ENCODE data around the gene CCDC142.
A peak's percentile ranks its signal among the peaks of the same experiment; 100 is the strongest.

CCDC142 gene

GRCh38 chr2:74439803-74440377, 42.9 kb downstream of the CCDC142 start:
- Histone ChIP-seq H3K4me1 (ENCODE audit: control insufficient read depth, insufficient read depth, low read length) (peaks cover 17% of the 10 kb centered on the region), H3K4me3 (ENCODE audit: low read depth, low read length) (peak overlapping the region; percentile 91), H3K9ac (ENCODE audit: low read depth, low read length) (peak overlapping the region; percentile 89), H3K27me3 (ENCODE audit: control insufficient read depth, insufficient read depth, low read length) (peaks cover 2% of the 10 kb centered on the region), H3K9me3 (ENCODE audit: control insufficient read depth, insufficient read depth, low read length) (no peaks in the 10 kb centered on the region), H3K36me3 (ENCODE audit: control insufficient read depth, insufficient read depth, low read length) (peaks cover 3% of the 10 kb centered on the region)

GRCh38 chr2:74439373-74439772, 43.4 kb downstream of the CCDC142 start:
- H3K4me3 ChIP-seq (ENCODE audit: low read depth, low read length) = peak overlapping the region; percentile 91

GRCh38 chr2:74438248-74438647, 44.5 kb downstream of the CCDC142 start:
- Histone ChIP-seq H3K27me3 (ENCODE audit: control insufficient read depth, insufficient read depth, low read length) (no peaks in the 10 kb centered on the region), H3K4me3 (ENCODE audit: low read depth, low read length) (peak overlapping the region; percentile 3), H3K9me3 (ENCODE audit: control insufficient read depth, insufficient read depth, low read length) (no peaks in the 10 kb centered on the region), H3K4me1 (ENCODE audit: control insufficient read depth, insufficient read depth, low read length) (peaks cover 17% of the 10 kb centered on the region), H3K9ac (ENCODE audit: low read depth, low read length) (no peak overlapping the region), H3K36me3 (ENCODE audit: control insufficient read depth, insufficient read depth, low read length) (peaks cover 3% of the 10 kb centered on the region)

More at GRCh38 chr2:74439373-74439772, 43.4 kb downstream of the CCDC142 start:
- Histone ChIP-seq H3K9ac (ENCODE audit: low read depth, low read length) (peak overlapping the region; percentile 89), H3K36me3 (ENCODE audit: control insufficient read depth, insufficient read depth, low read length) (peaks cover 3% of the 10 kb centered on the region), H3K27me3 (ENCODE audit: control insufficient read depth, insufficient read depth, low read length) (no peaks in the 10 kb centered on the region), H3K4me1 (ENCODE audit: control insufficient read depth, insufficient read depth, low read length) (peaks cover 17% of the 10 kb centered on the region), H3K9me3 (ENCODE audit: control insufficient read depth, insufficient read depth, low read length) (no peaks in the 10 kb centered on the region)

- Histone ChIP-seq H3K4me1 (ENCODE audit: control insufficient read depth, insufficient read depth, low read length) (peaks cover 17% of the 10 kb centered on the region), H3K9ac (ENCODE audit: low read depth, low read length) (peak overlapping the region; percentile 37), H3K36me3 (ENCODE audit: control insufficient read depth, insufficient read depth, low read length) (peaks cover 3% of the 10 kb centered on the region)
Observed at GRCh38 chr2:74436848-74437695, 45.7 kb downstream of the CCDC142 start.

GRCh38 chr2:74436111-74436805, 46.5 kb downstream of the CCDC142 start:
- peaks cover 8% of the 10 kb centered on the region for H3K36me3 ChIP-seq (ENCODE audit: control insufficient read depth, insufficient read depth, low read length)
- H3K4me3 ChIP-seq (ENCODE audit: low read depth, low read length) = peak overlapping the region; percentile 32
- peak overlapping the region; percentile 37 for H3K9ac ChIP-seq (ENCODE audit: low read depth, low read length)

More at GRCh38 chr2:74436848-74437695, 45.7 kb downstream of the CCDC142 start:
- Histone ChIP-seq H3K27me3 (ENCODE audit: control insufficient read depth, insufficient read depth, low read length) (no peaks in the 10 kb centered on the region), H3K9me3 (ENCODE audit: control insufficient read depth, insufficient read depth, low read length) (no peaks in the 10 kb centered on the region), H3K4me3 (ENCODE audit: low read depth, low read length) (peak overlapping the region; percentile 32)

GRCh38 chr2:74430502-74430901, 52.3 kb downstream of the CCDC142 start:
- Histone ChIP-seq H3K4me3 (ENCODE audit: low read depth, low read length) (no peak overlapping the region), H3K36me3 (ENCODE audit: control insufficient read depth, insufficient read depth, low read length) (peaks cover 53% of the 10 kb centered on the region), H3K4me1 (ENCODE audit: control insufficient read depth, insufficient read depth, low read length) (no peaks in the 10 kb centered on the region), H3K27me3 (ENCODE audit: control insufficient read depth, insufficient read depth, low read length) (no peaks in the 10 kb centered on the region), H3K9ac (ENCODE audit: low read depth, low read length) (no peak overlapping the region), H3K9me3 (ENCODE audit: control insufficient read depth, insufficient read depth, low read length) (no peaks in the 10 kb centered on the region)

More at GRCh38 chr2:74436111-74436805, 46.5 kb downstream of the CCDC142 start:
- H3K27me3 ChIP-seq (ENCODE audit: control insufficient read depth, insufficient read depth, low read length) = no peaks in the 10 kb centered on the region
- peaks cover 17% of the 10 kb centered on the region for H3K4me1 ChIP-seq (ENCODE audit: control insufficient read depth, insufficient read depth, low read length)
- H3K9me3 ChIP-seq (ENCODE audit: control insufficient read depth, insufficient read depth, low read length) = no peaks in the 10 kb centered on the region

GRCh38 chr2:74429487-74430451, 53.0 kb downstream of the CCDC142 start:
- no peak overlapping the region for H3K9ac ChIP-seq (ENCODE audit: low read depth, low read length)
- peaks cover 58% of the 10 kb centered on the region for H3K36me3 ChIP-seq (ENCODE audit: control insufficient read depth, insufficient read depth, low read length)
- no peaks in the 10 kb centered on the region for H3K27me3 ChIP-seq (ENCODE audit: control insufficient read depth, insufficient read depth, low read length)
- H3K9me3 ChIP-seq (ENCODE audit: control insufficient read depth, insufficient read depth, low read length) = no peaks in the 10 kb centered on the region
- H3K4me3 ChIP-seq (ENCODE audit: low read depth, low read length) = no peak overlapping the region
- no peaks in the 10 kb centered on the region for H3K4me1 ChIP-seq (ENCODE audit: control insufficient read depth, insufficient read depth, low read length)

- Histone ChIP-seq H3K4me3 (ENCODE audit: low read depth, low read length) (no peak overlapping the region), H3K36me3 (ENCODE audit: control insufficient read depth, insufficient read depth, low read length) (peaks cover 60% of the 10 kb centered on the region), H3K9ac (ENCODE audit: low read depth, low read length) (no peak overlapping the region), H3K27me3 (ENCODE audit: control insufficient read depth, insufficient read depth, low read length) (no peaks in the 10 kb centered on the region), H3K4me1 (ENCODE audit: control insufficient read depth, insufficient read depth, low read length) (no peaks in the 10 kb centered on the region), H3K9me3 (ENCODE audit: control insufficient read depth, insufficient read depth, low read length) (no peaks in the 10 kb centered on the region)
Observed at GRCh38 chr2:74428675-74429074, 54.1 kb downstream of the CCDC142 start.

- Histone ChIP-seq H3K9ac (ENCODE audit: low read depth, low read length) (no peak overlapping the region), H3K9me3 (ENCODE audit: control insufficient read depth, insufficient read depth, low read length) (no peaks in the 10 kb centered on the region), H3K4me3 (ENCODE audit: low read depth, low read length) (no peak overlapping the region), H3K4me1 (ENCODE audit: control insufficient read depth, insufficient read depth, low read length) (no peaks in the 10 kb centered on the region), H3K36me3 (ENCODE audit: control insufficient read depth, insufficient read depth, low read length) (peaks cover 60% of the 10 kb centered on the region), H3K27me3 (ENCODE audit: control insufficient read depth, insufficient read depth, low read length) (peaks cover 5% of the 10 kb centered on the region)
Observed at GRCh38 chr2:74427551-74427950, 55.2 kb downstream of the CCDC142 start.

GRCh38 chr2:74426181-74426758, 56.5 kb downstream of the CCDC142 start:
- peaks cover 56% of the 10 kb centered on the region for H3K36me3 ChIP-seq (ENCODE audit: control insufficient read depth, insufficient read depth, low read length)
- no peak overlapping the region for H3K9ac ChIP-seq (ENCODE audit: low read depth, low read length)
- no peak overlapping the region for H3K4me3 ChIP-seq (ENCODE audit: low read depth, low read length)
- no peaks in the 10 kb centered on the region for H3K4me1 ChIP-seq (ENCODE audit: control insufficient read depth, insufficient read depth, low read length)
- peaks cover 5% of the 10 kb centered on the region for H3K27me3 ChIP-seq (ENCODE audit: control insufficient read depth, insufficient read depth, low read length)
- no peaks in the 10 kb centered on the region for H3K9me3 ChIP-seq (ENCODE audit: control insufficient read depth, insufficient read depth, low read length)

Data from iPS-15b (cell line).